SK-N-SH (cell line): ENCODE results near the gene PYCARD.

Experiments used
- CTCF ChIP-seq: fragments of 200-600 bp; sonication (generic); IDR thresholded peaks from 2 replicates; pipeline ENCODE4 v1.6.1; 2017; ENCODE audit warnings: antibody characterized with exemption, mild to moderate bottlenecking, moderate library complexity
- NFIC ChIP-seq: IDR thresholded peaks from 2 replicates; pipeline ENCODE4 v1.4.0; 2012; ENCODE audit warnings: borderline replicate concordance
- POLR2AphosphoS5 ChIP-seq: IDR thresholded peaks from 2 replicates; pipeline ENCODE4 v1.6.1; 2012; ENCODE audit warnings: low read depth, low read length
- RCOR1 ChIP-seq: fragments of 150-350 bp; IDR thresholded peaks from 2 replicates; pipeline ENCODE4 v1.6.1; 2017; ENCODE audit warnings: antibody characterized with exemption, low read length
- RXRA ChIP-seq: IDR thresholded peaks from 2 replicates; pipeline ENCODE4 v1.4.0; 2012; ENCODE audit warnings: low read depth, mild to moderate bottlenecking, borderline replicate concordance
- TAF1 ChIP-seq: IDR thresholded peaks from 2 replicates; pipeline ENCODE4 v1.6.1; 2012; ENCODE audit warnings: low read depth, mild to moderate bottlenecking, low read length, moderate library complexity, borderline replicate concordance
- USF2 ChIP-seq: fragments of 150-350 bp; IDR thresholded peaks from 2 replicates; pipeline ENCODE4 v1.6.1; 2017; ENCODE audit warnings: antibody characterized with exemption, low read length, low read depth, borderline replicate concordance
- YY1 ChIP-seq: IDR thresholded peaks from 2 replicates; pipeline ENCODE4 v1.4.0; 2012; ENCODE audit warnings: low read depth, mild to moderate bottlenecking

DNA sequence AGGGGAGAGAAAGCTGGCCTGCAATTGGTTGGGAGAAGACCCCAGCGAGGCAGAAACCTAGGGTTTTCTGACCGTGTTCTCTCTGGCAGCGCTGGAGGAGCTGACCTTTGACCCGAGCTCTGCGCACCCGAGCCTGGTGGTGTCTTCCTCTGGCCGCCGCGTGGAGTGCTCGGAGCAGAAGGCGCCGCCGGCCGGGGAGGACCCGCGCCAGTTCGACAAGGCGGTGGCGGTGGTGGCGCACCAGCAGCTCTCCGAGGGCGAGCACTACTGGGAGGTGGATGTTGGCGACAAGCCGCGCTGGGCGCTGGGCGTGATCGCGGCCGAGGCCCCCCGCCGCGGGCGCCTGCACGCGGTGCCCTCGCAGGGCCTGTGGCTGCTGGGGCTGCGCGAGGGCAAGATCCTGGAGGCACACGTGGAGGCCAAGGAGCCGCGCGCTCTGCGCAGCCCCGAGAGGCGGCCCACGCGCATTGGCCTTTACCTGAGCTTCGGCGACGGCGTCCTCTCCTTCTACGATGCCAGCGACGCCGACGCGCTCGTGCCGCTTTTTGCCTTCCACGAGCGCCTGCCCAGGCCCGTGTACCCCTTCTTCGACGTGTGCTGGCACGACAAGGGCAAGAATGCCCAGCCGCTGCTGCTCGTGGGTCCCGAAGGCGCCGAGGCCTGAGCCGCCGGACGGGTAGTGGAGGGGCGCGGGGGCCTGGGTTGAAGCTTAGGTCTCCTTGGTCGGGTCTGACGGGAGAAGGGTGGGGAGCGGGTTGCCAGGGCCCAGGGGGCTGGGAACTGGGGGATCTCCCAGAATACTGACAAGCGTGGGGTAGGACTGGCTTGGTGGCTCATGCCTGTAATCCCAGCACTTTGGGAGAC is 21.8 kb upstream of the PYCARD start:
- TF ChIP-seq POLR2AphosphoS5 (no peak), YY1 (no peak), NFIC (no peak), CTCF (no peak), RCOR1 (no peak), USF2 (no peak), TAF1 (no peak), RXRA (no peak)
